ENCODE data around the gene GPR78.

GRCh38 chr4:8552024-8552423 lies 28.2 kb upstream of the GPR78 start:
- TF ChIP-seq EZH2 (conservative IDR thresholded peaks at IDR 0.05; ENCODE audit: low read depth, low read length): no peak
- TF ChIP-seq CTCF (CRISPR knock-in tag; IDR thresholded peaks at IDR 0.05): no peak
- TF ChIP-seq POLR2A (IDR thresholded peaks at IDR 0.05; ENCODE audit: insufficient read depth in 1 of 2, low read depth in 2 of 2, low read length in 2 of 2): no peak
- TF ChIP-seq ETV6 (CRISPR knock-in tag; conservative IDR thresholded peaks at IDR 0.05): no peak
- TF ChIP-seq ZBED4 (CRISPR knock-in tag; IDR thresholded peaks at IDR 0.05; ENCODE audit: borderline replicate concordance): no peak
- no peak for TF ChIP-seq SNAPC5 (CRISPR knock-in tag; IDR thresholded peaks at IDR 0.05; ENCODE audit: borderline replicate concordance)
- no peak for TF ChIP-seq SCMH1 (CRISPR knock-in tag; IDR thresholded peaks at IDR 0.05; ENCODE audit: borderline replicate concordance)
- no peak for TF ChIP-seq ZFP36 (IDR thresholded peaks at IDR 0.05; ENCODE audit: borderline replicate concordance, low read depth, low read length, partially characterized antibody)
- TF ChIP-seq ZSCAN20 (CRISPR knock-in tag; IDR thresholded peaks at IDR 0.05; ENCODE audit: borderline replicate concordance): no peak
- TF ChIP-seq, protein P1, sequence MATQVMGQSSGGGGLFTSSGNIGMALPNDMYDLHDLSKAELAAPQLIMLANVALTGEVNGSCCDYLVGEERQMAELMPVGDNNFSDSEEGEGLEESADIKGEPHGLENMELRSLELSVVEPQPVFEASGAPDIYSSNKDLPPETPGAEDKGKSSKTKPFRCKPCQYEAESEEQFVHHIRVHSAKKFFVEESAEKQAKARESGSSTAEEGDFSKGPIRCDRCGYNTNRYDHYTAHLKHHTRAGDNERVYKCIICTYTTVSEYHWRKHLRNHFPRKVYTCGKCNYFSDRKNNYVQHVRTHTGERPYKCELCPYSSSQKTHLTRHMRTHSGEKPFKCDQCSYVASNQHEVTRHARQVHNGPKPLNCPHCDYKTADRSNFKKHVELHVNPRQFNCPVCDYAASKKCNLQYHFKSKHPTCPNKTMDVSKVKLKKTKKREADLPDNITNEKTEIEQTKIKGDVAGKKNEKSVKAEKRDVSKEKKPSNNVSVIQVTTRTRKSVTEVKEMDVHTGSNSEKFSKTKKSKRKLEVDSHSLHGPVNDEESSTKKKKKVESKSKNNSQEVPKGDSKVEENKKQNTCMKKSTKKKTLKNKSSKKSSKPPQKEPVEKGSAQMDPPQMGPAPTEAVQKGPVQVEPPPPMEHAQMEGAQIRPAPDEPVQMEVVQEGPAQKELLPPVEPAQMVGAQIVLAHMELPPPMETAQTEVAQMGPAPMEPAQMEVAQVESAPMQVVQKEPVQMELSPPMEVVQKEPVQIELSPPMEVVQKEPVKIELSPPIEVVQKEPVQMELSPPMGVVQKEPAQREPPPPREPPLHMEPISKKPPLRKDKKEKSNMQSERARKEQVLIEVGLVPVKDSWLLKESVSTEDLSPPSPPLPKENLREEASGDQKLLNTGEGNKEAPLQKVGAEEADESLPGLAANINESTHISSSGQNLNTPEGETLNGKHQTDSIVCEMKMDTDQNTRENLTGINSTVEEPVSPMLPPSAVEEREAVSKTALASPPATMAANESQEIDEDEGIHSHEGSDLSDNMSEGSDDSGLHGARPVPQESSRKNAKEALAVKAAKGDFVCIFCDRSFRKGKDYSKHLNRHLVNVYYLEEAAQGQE (IDR thresholded peaks at IDR 0.05; ENCODE audit: borderline replicate concordance in 1 of 2, low read depth in 1 of 2, low read length in 2 of 2): no peak
- no peak for TF ChIP-seq ZNF362 (CRISPR knock-in tag; IDR thresholded peaks at IDR 0.05; ENCODE audit: borderline replicate concordance)
